Progenitor cell of endocrine pancreas (in vitro differentiated cells): ENCODE measurements around the gene BOK. TPM values are rescaled to one million over a fixed set of nuclear protein-coding genes. Genes with fewer than 3 reads are reported as not detected.

ENCODE experiments used
- DNase-seq: peaks from one replicate; pipeline ENCODE4 v3.0.0; 2021; ENCODE audit warnings: low spot score; ENCODE audit not compliant: unreplicated experiment
- H3K27ac Mint-ChIP-seq: 2 replicates; pipeline ENCODE4 v1.8.0; 2021; ENCODE audit warnings: mild to moderate bottlenecking, moderate library complexity, mixed read lengths
- H3K27me3 Mint-ChIP-seq: 2 replicates; pipeline ENCODE4 v1.8.0; 2021; ENCODE audit warnings: mixed read lengths
- H3K36me3 Mint-ChIP-seq: 2 replicates; pipeline ENCODE4 v1.8.0; 2022; ENCODE audit warnings: mixed read lengths; ENCODE audit not compliant: insufficient read depth
- H3K4me1 Mint-ChIP-seq: 2 replicates; pipeline ENCODE4 v1.8.0; 2021; ENCODE audit warnings: low read depth, mixed read lengths
- H3K4me3 Mint-ChIP-seq: 2 replicates; pipeline ENCODE4 v1.8.0; 2021; ENCODE audit warnings: low read depth, mild to moderate bottlenecking, moderate library complexity, mixed read lengths
- H3K9me3 Mint-ChIP-seq: 2 replicates; pipeline ENCODE4 v1.8.0; 2021; ENCODE audit warnings: low read depth, mixed read lengths
- total RNA-seq: library from RNA; stranded (reverse); gene quantifications from 2 replicates; pipeline ENCODE4 v1.2.1, GENCODE V29; 2021
- TF ChIP-seq, protein P1 (sequence below): fragments of 200-600 bp; sonication (generic); IDR thresholded peaks from one replicate; pipeline ENCODE4 v1.5.0; 2021; ENCODE audit warnings: antibody characterized with exemption, mild to moderate bottlenecking; ENCODE audit not compliant: unreplicated experiment

BOK gene
- total RNA-seq, 1 donor from 2014 or later: 8.0 TPM

DNA sequence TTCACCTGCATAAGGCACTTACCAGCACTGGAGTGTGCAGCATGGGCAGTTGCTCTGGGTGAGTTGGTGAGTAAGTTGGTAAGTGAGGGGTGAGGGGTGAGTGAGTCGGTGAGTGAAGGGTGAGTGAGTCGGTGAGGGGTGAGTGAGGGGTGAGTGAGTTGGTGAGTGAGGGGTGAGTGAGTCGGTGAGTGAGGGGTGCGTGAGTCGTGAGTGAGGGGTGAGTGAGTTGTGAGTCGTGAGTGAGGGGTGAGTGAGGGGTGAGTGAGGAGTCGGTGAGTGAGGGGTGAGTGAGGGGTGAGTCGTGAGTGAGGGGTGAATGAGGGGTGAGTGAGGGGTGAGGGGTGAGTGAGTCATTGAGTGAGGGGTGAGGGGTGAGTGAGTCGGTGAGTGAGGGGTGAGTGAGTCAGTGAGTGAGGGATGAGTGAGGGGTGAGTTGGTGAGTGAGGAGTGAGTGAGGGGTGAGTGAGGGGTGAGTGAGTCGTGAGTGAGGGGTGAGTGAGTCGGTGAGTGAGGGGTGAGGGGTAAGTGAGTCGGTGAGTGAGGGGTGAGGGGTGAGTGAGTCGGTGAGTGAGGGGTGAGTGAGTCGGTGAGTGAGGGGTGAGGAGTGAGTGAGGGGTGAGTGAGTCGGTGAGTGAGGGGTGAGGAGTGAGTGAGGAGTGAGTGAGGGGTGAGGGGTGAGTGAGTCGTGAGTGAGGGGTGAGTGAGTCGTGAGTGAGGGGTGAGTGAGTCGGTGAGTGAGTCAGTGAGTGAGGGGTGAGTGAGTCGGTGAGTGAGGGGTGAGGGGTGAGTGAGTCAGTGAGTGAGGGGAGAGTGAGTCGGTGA lies 61.3 kb downstream of the BOK start:
- Mint-ChIP-seq H3K27ac (peak overlapping the region; percentile 71), H3K27me3 (no peaks in the 10 kb centered on the region), H3K9me3 (peaks cover 4% of the 10 kb centered on the region), H3K4me3 (no peak overlapping the region), H3K4me1 (peaks cover 15% of the 10 kb centered on the region), H3K36me3 (peaks cover 12% of the 10 kb centered on the region)
- TF ChIP-seq, protein P1, sequence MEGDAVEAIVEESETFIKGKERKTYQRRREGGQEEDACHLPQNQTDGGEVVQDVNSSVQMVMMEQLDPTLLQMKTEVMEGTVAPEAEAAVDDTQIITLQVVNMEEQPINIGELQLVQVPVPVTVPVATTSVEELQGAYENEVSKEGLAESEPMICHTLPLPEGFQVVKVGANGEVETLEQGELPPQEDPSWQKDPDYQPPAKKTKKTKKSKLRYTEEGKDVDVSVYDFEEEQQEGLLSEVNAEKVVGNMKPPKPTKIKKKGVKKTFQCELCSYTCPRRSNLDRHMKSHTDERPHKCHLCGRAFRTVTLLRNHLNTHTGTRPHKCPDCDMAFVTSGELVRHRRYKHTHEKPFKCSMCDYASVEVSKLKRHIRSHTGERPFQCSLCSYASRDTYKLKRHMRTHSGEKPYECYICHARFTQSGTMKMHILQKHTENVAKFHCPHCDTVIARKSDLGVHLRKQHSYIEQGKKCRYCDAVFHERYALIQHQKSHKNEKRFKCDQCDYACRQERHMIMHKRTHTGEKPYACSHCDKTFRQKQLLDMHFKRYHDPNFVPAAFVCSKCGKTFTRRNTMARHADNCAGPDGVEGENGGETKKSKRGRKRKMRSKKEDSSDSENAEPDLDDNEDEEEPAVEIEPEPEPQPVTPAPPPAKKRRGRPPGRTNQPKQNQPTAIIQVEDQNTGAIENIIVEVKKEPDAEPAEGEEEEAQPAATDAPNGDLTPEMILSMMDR: no peak
- DNase-seq: no peak

DNA sequence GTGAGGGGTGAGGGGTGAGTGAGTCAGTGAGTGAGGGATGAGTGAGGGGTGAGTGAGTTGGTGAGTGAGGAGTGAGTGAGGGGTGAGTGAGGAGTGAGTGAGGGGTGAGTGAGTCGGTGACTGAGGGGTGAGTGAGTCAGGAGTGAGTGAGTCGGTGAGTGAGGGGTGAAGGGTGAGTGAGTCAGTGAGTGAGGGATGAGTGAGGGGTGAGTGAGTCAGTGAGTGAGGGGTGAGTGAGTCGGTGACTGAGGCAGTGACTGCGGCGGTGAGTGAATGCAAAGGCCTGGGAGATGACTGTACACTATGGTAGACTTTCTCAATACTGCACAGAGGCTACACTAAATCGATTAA lies 61.8 kb downstream of the BOK start:
- no peak overlapping the region for H3K4me3 Mint-ChIP-seq
- no peaks in the 10 kb centered on the region for H3K27me3 Mint-ChIP-seq
- no peak for DNase-seq
- peaks cover 15% of the 10 kb centered on the region for H3K4me1 Mint-ChIP-seq
- H3K9me3 Mint-ChIP-seq: peaks cover 4% of the 10 kb centered on the region
- TF ChIP-seq, protein P1: no peak
- H3K27ac Mint-ChIP-seq: no peak overlapping the region
- peaks cover 12% of the 10 kb centered on the region for H3K36me3 Mint-ChIP-seq

Other genes with a start within 250 kb of the BOK start
- 388 and 399 TPM in 2 replicates for gene HDLBP, start 243.1 kb upstream of the BOK start, total RNA-seq
- gene SEPTIN2, start 242.8 kb upstream of the BOK start, total RNA-seq: 445 and 460 TPM in 2 replicates
- 63.6 and 67.0 TPM in 2 replicates for gene FARP2, start 202.5 kb upstream of the BOK start, total RNA-seq
- gene STK25, start 50.2 kb upstream of the BOK start, total RNA-seq: 217 and 226 TPM in 2 replicates
- gene THAP4, start 78.4 kb downstream of the BOK start, total RNA-seq: 55.8 and 61.0 TPM in 2 replicates
- 142 and 143 TPM in 2 replicates for gene ATG4B, start 78.9 kb downstream of the BOK start, total RNA-seq
- gene DTYMK, start 128.1 kb downstream of the BOK start, total RNA-seq: 51.4 and 54.4 TPM in 2 replicates
- 57.8 and 65.9 TPM in 2 replicates for gene ING5, start 143.3 kb downstream of the BOK start, total RNA-seq
- gene D2HGDH, start 175.9 kb downstream of the BOK start, total RNA-seq: 28.8 and 34.8 TPM in 2 replicates
- 0.51 and 0.84 TPM in 2 replicates for gene GAL3ST2, start 218.1 kb downstream of the BOK start, total RNA-seq